DMS53 (cell line): ENCODE measurements around the gene ANKRD34A.

Source experiments
- DNase-seq: peaks from one replicate; lab custom pipeline; 2025; lab: John Stamatoyannopoulos, UW

The ANKRD34A gene

DNA sequence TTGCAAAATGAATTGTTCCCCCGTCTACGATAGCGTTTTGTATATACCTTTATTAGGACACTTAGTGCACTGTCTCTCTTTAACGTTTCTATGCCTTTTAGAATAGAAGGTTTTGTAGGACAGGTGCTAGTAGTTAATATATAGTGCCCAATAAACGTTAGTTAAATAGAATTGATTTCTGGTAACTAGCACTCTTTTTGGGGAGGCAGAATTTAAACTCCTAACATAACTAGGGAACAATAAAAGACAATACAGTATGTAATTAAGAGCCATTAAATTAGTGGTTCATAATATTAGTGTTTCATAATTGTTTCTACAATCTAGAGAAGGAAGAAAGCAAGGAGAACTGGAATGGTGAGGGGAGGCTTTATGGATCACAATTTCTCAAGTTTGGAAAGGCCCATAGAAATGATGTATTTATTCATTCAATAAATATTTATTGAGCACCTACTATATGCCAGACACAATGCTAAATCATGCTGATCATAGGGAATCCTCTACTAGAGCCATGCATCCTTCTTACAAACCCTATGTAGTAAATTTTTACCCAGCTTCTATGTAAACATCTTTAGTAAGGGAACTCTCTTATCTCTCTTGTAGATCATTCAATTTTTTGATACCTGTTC lies 857 bp upstream of the ANKRD34A start:
- no peak for DNase-seq

DNA sequence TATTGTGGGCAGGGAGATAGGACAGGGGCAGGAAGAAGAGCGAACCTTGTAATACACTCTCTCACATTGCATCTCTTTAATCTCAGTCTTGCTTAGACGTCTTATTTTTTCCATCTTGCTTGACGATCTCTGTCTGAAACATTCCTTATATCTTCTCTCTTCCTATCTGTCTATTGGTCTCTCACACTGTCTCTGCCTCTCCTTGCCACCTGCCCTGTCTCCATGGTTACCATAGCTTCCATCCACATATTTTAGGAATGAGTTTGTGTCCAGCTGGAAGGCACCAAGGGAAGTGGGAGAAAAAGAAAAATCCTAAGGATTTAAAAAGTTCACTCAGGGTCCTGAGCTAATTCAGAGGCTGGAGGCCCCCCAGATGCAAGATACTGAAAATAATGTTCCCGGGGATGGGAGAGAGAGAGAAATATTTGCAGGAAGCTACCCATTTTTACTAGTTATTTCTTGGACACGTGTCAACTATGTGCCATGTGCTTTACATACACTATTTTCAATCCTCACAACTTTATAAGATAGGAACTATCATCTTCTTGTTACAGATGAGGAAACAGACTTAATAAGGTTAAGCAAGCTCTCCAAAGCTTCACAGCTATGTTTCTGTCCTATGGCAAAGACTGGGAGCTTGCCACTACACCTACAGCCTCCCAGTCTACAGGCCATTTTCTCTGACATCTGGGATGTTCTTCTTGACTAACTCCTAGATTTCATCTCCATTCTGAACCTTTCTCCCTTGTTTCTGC lies 933 bp downstream of the ANKRD34A start:
- peak; percentile 84 for DNase-seq

DNA sequence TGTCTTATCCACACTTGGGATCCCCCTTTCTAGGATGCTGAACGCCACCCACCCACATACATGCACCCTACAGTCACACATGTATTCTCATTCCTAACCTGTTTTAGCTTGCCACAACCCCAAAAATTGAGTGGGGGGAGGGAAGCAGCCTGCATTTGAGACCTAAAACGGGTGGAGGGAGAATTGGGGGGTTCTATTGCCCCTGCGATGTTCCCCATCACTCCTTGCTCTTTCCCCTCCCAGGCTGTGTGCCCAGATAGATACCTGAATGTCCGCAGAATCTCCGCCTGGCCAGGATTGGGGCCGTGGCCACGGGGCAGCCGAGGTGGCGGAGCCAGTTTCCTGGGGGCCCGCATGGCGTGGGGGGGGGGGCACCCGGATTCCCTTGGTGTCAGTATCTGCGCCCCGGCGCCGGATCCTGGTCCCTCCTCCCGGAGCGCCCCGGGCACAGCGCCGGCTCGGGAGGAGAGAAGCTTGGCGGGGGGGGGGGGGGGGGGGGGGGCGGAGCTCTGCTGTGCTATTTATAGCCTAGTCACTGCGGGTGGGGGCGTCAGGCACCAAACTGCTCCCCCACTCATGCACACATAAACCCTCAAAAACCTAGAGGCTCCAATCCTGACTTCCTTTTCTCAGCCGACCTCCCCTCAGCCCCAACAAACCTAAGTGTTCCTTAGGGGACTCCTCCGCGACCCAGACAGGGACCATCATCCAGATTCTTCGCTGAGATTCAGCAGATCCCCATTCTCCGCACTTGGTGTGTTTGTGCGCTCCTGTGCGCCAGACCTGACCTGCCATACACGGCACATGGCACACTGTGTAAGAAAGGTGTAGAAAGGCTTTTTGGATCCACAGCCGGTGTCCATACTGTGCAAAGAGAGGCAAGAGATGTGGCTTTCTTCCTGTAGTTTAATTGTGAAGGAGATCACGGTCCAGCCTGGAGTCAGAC lies 1.9 kb downstream of the ANKRD34A start:
- DNase-seq, result peak; percentile 66

DNA sequence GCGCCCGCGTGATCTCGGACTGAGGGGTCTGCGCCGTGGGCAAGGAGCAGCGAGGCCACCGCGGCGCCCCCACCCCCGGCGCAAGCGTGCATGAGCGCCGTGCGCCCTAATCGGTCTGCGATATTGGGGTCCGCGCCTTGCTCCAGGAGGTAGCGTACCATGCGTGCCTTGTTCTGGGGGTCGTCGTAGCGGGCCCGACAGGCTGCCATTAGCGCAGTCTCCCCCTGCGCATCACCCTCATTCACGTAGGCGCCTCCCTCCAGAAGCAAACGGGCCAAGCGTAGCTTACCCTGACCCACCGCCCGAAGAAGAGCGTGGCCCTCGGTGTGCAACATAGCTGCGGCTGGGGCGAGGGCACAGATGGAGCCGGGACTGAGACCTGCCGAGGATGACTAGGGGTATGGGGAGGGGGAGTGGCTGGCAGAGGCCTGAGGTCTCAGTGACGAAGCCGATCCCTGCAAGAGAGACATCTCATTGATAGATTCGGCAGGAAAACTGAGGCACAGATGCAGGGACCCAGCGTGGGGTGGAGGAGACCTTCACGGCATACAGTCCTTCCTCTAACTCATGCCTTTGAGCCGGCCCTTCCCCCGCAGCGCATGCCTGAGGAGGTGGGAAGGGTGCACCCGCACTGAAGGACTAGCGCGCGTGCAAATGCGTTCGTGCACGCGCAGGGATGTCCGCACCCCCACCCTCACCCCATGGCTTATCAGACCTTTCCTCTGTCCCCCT lies 2.8 kb downstream of the ANKRD34A start:
- DNase-seq, result peak; percentile 63

DNA sequence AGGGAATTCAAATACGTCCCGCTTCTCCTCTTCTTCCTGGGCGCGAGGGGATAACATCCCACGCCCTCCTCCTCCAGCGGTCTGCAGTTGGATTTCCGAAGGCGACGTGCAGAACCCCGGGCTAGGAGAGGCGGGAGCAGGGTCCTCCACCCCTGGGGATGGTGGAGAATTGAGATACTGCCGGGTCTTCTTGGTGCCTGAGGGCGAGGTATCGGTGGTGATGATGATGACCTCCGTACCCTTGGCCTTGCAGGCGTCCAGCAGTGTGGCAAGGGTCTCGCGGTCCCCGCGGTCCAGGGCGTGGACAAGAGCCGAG lies 3.3 kb downstream of the ANKRD34A start:
- peak; percentile 34 for DNase-seq

DNA sequence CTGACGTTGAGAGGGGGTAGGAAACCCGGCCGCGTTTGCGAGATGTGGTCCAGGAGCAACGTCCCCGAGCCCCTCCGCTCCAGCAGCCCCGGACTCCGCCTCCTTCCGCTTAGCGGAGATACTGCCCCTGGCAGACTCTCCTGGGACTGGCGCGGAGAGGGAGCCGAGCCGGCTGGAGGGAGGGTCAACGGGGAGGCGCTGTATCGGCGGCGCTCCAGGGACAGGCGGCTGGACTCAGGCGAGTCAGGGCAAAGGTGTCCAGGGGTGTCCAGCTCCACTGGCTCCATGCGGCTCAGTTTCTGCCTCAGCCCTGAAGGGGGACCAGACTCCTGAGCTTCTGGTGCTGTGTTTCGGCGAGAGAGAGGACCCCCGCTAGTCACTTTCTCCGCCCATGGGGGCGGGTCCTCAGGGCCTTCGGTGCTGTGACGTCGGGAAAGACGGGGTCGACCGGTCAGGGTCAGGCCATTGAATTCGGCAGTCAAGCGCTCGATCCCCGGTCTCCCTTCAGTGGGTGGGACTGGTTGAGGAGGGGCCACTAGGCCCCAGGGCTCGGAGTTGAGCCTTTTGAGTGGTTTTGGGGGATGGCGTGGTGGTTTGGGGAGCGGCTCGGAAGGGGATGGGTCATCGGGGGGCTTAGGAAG lies 3.8 kb downstream of the ANKRD34A start:
- DNase-seq, result peak; percentile 83

DNA sequence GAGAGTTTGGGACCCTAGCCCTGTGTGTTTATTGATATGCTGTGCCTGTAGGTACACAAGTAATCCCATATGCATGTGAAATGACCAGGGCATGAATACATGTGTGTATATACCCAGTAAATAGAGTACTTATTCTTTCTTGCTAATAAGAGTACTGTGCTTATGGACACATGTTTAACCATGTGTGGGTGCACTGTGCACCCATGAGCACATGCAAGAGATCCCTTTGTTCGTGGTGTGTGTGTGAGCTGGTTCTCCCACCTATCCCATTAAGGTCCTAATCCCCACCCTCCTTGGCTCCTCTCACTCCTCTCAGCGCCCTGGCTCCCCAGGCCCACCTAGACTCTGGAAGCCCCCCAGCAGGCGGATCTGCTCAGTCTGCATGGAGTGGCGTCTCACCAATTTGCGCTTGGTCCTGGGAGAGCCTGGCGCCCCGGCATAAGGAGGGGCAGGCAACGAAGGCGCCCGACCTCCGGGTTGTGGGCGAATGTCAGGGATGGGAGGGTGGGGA lies 4.4 kb downstream of the ANKRD34A start:
- DNase-seq, result peak; percentile 36

DNA sequence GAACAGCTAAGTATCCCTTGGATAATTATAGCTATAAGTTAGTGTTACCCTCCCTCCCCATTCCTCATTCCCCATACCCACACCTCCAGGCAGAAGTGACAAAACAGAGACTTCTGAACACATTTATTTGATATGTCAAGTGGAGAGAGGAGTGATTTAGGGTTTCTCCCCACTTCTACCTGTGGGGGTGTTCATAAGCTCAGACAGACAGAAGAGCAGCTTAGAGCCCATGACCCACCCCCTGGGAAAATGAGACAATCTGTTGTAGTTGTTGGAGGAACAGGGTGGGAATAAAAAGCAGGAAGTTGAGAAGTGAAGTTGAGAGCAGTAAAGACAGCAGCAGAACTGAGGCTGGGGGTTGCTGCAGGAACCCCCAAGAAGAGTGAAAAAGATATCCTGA lies 5.0 kb downstream of the ANKRD34A start:
- no peak for DNase-seq

DNA sequence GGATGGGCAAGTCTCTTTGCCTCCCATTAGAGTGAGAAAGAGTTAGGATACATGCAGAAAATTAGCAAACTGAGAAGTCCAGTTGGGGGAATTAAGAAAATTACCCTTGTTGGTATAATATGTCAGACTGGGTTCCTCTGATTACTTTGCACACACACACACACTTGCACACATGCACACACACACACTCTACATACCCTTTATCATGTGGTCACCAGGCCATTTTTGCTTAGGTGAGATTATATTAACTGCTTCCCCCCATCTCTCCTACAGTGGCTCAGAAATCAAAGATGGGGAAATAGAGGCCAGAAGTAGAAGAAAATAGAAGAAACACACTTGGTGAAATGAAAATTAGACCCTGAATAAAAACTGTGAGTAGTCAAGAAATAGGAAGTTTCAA lies 5.6 kb downstream of the ANKRD34A start:
- no peak for DNase-seq

DNA sequence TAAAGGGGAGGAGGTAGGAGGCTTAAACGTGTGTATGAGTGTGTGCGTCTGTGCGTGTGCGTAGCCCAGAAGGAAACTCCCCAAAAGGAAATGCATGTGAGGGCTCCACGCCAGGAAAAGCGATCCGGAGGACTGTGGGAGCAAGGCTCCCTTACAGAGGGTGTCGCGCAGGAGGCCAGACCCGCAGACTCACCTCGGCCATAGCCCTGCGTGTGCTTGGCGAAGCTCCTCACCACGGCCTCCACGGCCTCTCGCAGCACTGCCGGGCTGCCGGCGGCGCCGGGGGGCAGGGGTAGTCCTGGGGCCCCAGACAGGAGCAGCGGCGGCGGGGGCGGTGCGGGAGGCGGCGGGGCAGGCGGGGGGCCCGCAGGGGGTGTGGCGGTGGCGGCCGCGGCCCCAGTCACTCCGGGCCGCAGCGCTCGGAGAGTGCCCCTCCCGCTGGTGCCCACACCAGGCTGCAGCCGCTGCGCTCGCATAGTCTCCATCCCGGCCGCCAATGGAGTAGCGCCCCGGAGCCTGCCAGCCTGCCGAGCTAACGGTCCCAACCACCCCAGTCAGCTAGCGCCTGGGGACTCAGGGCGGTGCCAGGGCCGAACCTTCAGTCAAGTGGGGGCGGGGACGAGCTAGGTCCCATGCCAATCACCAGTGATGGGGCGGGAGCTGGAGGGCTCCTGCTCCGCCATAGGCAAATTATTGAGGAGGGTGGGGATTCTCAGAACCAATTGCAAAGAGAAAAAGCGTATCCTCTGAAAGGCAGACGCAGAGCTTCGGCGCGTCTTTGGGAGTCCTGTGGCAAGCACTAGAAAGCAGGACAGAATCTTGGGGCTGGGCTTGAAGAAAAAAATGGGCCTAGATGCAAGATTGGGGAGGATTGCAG lies 6.7 kb downstream of the ANKRD34A start, which contains the start of gene LIX1L:
Gene LIX1L (minus strand): TSS at position 575 of the 877 bp plus-strand sequence. CDS start 90 bp downstream, at position 485.
- peak; percentile 99 for DNase-seq

DNA sequence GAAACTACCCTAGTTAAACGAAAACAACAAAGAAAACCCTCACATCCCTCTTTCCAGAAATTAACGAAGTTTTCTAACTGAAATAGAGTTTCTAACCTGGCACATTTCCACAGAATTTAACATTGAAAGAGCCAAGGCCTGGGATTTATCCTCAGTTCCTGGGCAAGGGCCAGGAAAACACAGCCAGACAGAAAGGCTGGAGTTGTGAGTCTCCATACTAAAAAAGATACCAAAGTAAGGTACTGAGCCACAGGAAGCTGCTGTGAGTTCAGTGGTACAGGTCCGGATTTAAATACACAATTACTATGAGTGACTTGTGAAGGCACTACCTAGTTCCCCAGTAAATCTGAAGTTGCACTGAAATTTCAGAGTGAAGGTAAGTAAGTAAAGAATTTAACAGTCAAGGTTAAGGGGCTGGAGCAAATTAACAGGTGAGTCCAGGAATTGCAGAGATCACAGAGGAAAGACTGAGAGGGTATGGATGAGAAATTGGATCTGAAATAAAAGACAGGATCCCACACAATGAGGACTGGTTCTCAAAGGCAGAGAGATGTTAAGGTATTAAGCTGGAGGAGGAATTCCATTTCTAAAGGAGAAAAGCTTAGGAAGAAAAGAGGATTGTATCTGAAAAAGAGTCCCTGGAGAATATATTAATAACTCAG lies 7.5 kb downstream of the ANKRD34A start:
- DNase-seq, result peak; percentile 40

DNA sequence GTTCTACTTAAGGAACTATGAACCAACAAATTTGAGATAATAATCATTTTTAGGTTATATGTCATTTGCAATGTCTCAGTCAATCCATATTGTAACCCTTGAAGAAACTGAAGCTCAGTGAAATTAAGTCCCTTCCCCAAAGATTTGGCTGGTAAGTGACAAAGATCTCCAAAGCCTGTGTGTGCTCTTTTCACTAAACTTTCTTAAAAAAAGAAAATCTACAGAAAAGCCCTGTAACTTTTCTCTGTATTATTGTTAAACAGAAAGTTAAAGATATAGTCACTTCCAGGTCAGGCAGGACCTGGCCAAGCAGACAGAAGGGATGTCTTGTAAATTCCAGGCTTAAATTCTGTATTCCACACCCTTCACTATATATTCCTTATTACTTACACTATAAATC lies 8.0 kb downstream of the ANKRD34A start:
- DNase-seq, result no peak

DNA sequence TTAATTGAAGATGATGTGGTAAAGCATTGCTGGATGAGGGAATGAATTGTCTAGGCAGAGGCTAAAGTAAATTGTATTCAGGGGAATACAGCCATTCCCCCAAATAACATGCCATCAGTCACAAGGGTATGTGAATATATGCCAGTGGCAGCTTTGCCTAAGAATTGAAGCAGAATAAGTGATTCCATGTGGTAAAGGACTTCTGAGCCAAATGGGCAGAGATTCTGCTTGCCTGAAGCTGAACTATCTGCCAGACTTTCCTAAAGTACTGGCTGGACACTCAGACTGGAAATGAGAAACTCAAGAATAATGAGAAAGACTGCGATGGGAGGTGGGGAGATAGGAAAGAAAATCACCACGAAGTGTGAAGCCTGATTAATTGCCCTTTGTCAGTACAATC lies 8.9 kb downstream of the ANKRD34A start:
- DNase-seq, result no peak

DNA sequence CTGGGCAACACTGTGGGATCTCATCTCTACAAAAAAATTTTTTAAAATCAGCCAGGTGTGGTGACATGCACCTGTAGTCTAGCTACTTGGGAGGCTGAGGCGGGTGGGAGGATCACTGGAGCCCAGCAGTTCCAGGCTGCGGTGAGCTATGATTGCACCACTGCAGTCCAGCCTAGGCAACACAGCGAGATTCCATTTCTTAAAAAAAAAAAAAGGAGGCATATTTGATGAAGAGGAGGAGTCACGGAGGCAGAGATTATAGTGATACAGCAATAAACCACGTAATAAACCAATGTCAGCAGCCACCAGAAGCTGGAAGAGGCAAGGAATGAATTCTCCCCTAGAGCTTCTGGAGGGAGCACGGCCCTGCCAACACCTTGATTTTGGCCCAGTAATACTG lies 10.5 kb downstream of the ANKRD34A start:
- DNase-seq, result no peak

DNA sequence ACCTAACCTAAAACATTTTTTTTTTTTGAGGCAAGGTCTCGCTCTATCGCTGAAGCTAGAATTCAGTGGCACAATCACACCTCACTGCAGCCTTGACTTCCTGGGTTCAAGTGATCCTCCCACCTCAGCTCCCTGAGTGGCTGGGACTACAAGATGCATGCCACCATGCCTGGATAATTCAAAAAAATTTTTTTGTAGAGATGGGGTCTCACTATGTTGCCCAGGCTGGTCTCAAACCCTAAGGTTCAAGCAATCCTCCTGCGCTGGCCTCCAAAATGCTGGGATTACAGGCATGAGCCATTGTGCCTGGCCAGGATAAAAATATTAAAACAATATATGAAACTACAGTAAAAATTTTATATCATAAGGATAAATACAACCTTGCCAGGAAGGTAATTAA lies 11.5 kb downstream of the ANKRD34A start:
- DNase-seq, result no peak

DNA sequence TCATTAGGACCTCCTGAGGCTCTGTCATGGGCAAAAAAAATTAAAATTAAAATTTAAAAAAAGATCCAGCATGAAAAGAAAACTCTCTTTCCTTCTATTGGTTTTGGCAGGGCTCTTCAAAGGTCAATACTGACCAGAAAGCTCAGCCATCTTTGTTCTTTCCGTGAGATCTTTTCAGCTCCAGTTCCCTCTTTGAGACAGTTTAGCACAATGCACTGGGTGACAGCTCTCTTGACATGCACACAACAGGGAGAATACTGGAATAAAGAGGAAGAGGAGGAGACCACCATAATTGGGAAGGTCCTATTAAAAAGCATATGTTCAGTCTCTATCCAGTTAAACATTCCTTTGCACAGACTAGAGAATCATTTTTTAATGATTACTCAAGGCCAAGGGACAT lies 12.8 kb downstream of the ANKRD34A start:
- DNase-seq, result no peak

DNA sequence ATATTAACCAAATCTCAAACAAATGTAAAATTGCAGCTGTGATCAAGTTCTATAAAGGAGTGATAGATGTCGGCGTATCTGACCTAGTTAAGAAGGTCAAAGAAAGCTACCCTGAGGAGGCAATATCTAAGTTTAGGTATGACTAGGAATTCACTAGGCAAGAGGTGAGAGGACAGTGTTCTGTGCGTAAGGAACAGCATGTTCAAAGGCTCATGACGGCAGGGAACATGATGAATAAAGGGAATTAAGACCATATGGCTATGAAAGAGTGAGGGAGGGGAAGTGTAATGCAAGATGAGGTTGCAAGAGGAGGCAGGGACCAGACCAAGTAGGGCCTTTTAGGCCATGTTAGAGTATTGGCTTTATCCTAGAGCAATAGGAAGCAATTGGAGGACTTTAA lies 15.2 kb downstream of the ANKRD34A start:
- no peak for DNase-seq

DNA sequence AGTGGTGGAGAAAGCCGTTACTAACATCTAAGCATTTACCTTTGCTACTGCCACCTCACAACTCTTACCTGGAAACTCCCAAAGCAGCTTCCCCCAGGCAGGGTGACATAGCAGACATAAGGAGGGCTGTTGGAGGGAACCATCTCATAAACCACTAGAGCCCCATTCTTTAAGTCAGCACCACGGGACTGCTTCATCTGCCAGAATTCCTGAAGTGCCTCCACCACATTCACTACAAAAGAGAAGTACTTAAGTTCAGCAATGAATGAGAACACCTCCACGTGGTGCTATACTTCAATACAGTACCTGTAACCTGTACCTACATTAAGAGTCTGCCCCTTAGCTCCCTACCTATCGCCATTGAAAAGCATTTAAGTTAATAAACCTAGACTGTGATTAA lies 16.8 kb downstream of the ANKRD34A start:
- DNase-seq, result no peak

DNA sequence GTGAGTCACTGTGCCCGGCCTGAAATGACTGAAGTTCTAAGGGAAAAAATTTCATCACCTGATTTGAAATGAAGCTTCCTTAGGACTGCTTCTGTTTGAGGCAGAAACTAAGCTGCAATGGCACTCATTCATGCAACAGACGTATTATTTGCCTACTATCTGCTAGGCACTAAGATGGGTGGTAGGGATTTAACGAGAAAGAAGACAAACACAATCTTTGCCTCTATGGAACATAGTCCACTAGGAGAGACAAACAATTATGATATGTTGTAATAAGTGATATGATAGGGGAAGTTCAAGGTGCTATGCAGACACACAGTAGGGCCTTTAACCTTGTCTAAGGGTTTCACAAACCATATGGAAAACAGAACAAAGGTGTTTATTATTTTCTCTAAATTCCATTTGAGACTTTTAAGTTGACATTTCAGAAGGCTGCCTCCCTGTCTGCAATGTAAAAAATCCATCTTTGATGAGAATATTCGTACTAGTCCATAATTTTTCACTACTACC lies 17.8 kb downstream of the ANKRD34A start:
- DNase-seq, result no peak

DNA sequence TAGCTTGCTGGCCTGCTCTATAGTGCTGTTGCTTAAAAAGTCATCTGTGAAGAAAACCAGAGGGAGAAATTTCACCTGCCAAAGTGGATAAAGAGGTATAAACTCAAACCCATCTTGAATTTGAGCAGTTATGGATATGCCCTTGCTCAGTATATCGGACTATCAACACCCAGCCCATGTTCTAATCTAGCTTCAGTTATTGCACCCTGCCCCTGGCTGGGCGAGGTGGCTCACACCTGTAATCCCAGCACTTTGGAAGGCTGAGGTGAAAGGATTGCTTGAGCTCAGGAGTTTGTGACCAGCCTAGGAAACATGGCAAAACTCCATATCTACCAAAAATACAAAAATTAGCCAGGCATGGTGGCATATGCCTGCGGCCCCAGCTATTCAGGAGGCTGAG lies 19.8 kb downstream of the ANKRD34A start:
- no peak for DNase-seq
